Omental fat pad (tissue), 4 donors: Measurements from ENCODE around the gene LPO. TPM values are rescaled to one million over a fixed set of nuclear protein-coding genes. Genes with fewer than 3 reads are reported as not detected.

ENCODE experiments used
- ATAC-seq: fragments of 150-250 bp; one replicate; pipeline ENCODE4 v1.9.1; 2016; ENCODE audit warnings: mild to moderate bottlenecking, moderate library complexity; ENCODE audit not compliant: low FRiP score
- DNase-seq: peaks from one replicate; pipeline ENCODE4 v3.0.0-alpha.2; 2019; ENCODE audit warnings: low spot score
- CTCF ChIP-seq, 3 donors: fragments of 450-650 bp; IDR thresholded peaks; one replicate each; pipeline ENCODE4 v1.5.1; 2016 to 2017; ENCODE audit warnings: antibody characterized with exemption in 3 of 3, mild to moderate bottlenecking in 3 of 3, moderate library complexity in 2 of 3
- total RNA-seq, 4 donors: library from RNA; depleted of rRNA; stranded (reverse); fragments of >200 nt; gene quantifications; one replicate each; pipeline ENCODE4 v1.1.0, GENCODE V29; 2016

LPO gene
- total RNA-seq, 4 donors from 2014 or later, result 0.46 TPM; not detected in 3

DNA sequence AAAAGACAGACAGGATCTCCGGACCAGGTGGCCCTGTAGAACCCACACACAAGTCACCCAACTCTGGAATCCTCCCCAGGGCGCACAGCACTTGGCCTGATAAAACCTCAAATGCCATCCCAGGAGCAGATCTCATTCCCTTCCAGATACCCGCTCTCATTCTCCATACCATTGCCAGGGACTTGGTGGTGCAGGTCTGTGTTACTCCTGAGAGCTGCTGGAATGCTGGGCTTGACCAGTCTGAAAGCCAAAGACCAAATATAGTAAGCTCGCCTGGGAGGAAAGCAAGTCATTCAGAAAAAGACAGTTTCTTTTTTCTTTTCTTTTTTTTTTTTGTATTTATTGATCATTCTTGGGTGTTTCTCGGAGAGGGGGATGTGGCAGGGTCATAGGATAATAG, 30.0 kb upstream of the LPO start:
- no peak for TF ChIP-seq CTCF (IDR thresholded peaks at IDR 0.05)
- DNase-seq, result no peak
- no peak for ATAC-seq

- TF ChIP-seq CTCF (IDR thresholded peaks at IDR 0.05), result no peak
- no peak for ATAC-seq
Measured at GRCh38 chr17:58210922-58211321, 27.5 kb upstream of the LPO start.

GRCh38 chr17:58215685-58216084, 22.7 kb upstream of the LPO start:
- DNase-seq, result no peak
- no peak for TF ChIP-seq CTCF (IDR thresholded peaks at IDR 0.05)
- ATAC-seq, result no peak

More at GRCh38 chr17:58210922-58211321, 27.5 kb upstream of the LPO start:
- DNase-seq, result no peak

GRCh38 chr17:58217766-58218165, 20.6 kb upstream of the LPO start:
- ATAC-seq, result no peak
- no peak for TF ChIP-seq CTCF (IDR thresholded peaks at IDR 0.05)
- DNase-seq, result no peak

DNA sequence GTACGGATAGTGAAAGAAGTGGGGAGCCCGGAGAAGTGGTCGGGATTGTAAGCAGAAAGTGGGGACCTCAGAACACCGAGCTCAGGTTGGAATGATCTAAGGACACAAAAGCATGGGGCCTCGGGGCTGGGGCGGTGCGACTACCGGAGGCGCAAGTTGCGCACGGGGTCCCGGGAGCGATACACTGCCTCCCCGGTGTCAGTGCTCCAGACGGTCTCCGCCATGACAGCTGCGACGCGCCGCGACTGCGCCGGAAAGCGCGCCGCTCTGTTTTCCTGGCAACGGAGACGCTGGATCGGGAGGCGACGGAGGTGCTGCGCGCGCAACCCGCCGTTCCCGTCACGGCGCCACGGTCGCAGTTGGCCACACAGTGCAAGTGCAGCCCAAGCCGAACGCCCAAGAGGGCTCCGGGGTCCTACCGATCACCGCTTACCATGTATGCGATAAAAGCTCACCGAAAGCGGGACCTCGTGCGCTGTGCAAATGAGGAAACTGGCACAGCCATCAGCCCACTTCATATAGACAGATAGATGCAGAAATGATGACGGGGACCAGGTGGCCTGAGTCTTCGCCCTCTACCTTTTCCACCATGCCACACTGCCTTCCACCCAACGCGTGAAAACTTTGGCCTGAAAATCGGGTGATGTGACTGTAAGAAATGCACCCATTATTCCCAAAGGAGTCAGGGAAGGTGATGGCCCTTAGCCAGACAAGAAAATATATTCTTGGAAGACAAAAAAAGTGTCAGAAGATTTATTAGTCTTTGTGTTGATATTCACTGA, 19.2 kb upstream of the LPO start, which contains the start of gene MKS1:
Gene MKS1, minus strand, starts transcription at position 249 of the 782 bp plus-strand sequence. Its CDS starts 25 bp downstream, at position 224.
- ATAC-seq (peak; percentile 98), DNase-seq (peak; percentile 73)
- peak in 1 of 3 donors; percentile 28 for TF ChIP-seq CTCF (IDR thresholded peaks at IDR 0.05)

DNA sequence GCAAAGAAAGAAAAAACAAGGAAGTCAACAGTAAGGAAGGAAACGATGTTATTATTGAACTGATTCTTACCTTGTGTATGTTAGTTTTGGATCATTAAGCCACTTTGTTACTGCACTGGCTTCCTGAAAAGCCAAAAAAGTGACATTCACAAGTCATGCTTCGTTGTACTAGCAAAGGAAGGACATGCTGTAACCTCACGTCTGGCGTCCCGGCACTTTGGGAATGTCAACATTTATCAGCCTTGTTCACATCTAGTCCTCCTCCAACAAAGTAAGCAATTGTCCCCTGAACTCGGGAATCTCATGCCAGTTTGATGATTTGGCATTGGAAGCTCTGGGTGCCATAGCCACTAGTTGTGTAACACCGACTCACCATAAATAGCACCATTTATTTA, 18.6 kb upstream of the LPO start:
- ATAC-seq, result no peak
- no peak for TF ChIP-seq CTCF (IDR thresholded peaks at IDR 0.05)
- no peak for DNase-seq

- TF ChIP-seq CTCF (IDR thresholded peaks at IDR 0.05), result no peak
- ATAC-seq, result no peak
- DNase-seq, result no peak
Measured at GRCh38 chr17:58224315-58224714, 14.1 kb upstream of the LPO start.
